A549 (cell line): ENCODE measurements around the gene MKRN1. TPM values are rescaled to one million over a fixed set of nuclear protein-coding genes. Genes with fewer than 3 reads are reported as not detected.

ENCODE experiments used
- ATAC-seq, 2 experiments: fragments of 200-7000 bp in 1 of 2; fragments of >200 bp in 1 of 2; cut with Nextera tagmentation in 1 of 2; cut with Tn5 transposase in 1 of 2; 3 replicates each; pipeline versions ENCODE4 v1.8.0 to v1.9.1; 2018 to 2020; ENCODE audit warnings: mild to moderate bottlenecking in 1 of 2, moderate library complexity in 1 of 2
- CTCF ChIA-PET: fragments of 300-600 bp; sonication (Branson Sonifier 250); formaldehyde crosslinking; extraction: SDS; loops from one replicate; lab custom pipeline; 2021; ENCODE audit warnings: antibody characterized with exemption, inconsistent platforms; lab: Yijun Ruan, JAX
- POLR2A ChIA-PET: fragments of 350-600 bp; formaldehyde crosslinking; extraction: SDS; loops from one replicate; lab custom pipeline; 2021; ENCODE audit warnings: antibody characterized with exemption, inconsistent platforms; lab: Yijun Ruan, JAX
- DNase-seq, 2 experiments: peaks; one replicate each; pipeline versions ENCODE4 v3.0.0 to v3.0.0-alpha.2; 2011 to 2016; ENCODE audit warnings: low read depth in 1 of 2, low spot score in 1 of 2
- FAIRE-seq: peaks from 2 replicates; lab custom pipeline; 2011; peaks lifted over from hg19 to GRCh38; lab: Jason Lieb, UNC
- H3K27ac ChIP-seq, 2 experiments: fragments of >200 bp; sonication (Bioruptor Twin); formaldehyde crosslinking; 3 replicates each; pipeline ENCODE4 v1.5.1; 2016 to 2017
- H3K4me1 ChIP-seq: fragments of >200 bp; sonication (Bioruptor Twin); formaldehyde crosslinking; 3 replicates; pipeline ENCODE4 v1.6.1; 2016
- H3K4me2 ChIP-seq: fragments of >200 bp; sonication (Bioruptor Twin); formaldehyde crosslinking; 3 replicates; pipeline ENCODE4 v1.6.1; 2016
- H3K4me3 ChIP-seq: fragments of >200 bp; sonication (Bioruptor Twin); formaldehyde crosslinking; 3 replicates; pipeline ENCODE4 v1.5.1; 2016
- H3K9me3 ChIP-seq: fragments of >200 bp; sonication (Bioruptor Twin); formaldehyde crosslinking; 3 replicates; pipeline ENCODE4 v1.6.1; 2016
- BHLHE40 ChIP-seq: IDR thresholded peaks from 2 replicates; pipeline ENCODE4 v1.6.1; 2012; ENCODE audit warnings: low read depth, low read length, inconsistent platforms
- CHD2 ChIP-seq: fragments of 150-350 bp; IDR thresholded peaks from 2 replicates; pipeline ENCODE4 v1.6.1; 2014; ENCODE audit warnings: low read length; ENCODE audit not compliant: partially characterized antibody
- CHD4 ChIP-seq: fragments of 200-600 bp; sonication (generic); IDR thresholded peaks from 2 replicates; pipeline ENCODE4 v1.6.1; 2016; ENCODE audit warnings: antibody characterized with exemption, mild to moderate bottlenecking, borderline replicate concordance
- FOXS1 ChIP-seq: fragments of 250-450 bp; sonication (Bioruptor Pico); IDR thresholded peaks from 2 replicates; pipeline ENCODE4 v1.5.0; 2020; ENCODE audit warnings: mild to moderate bottlenecking, moderate library complexity
- HOXA7 ChIP-seq: fragments of 250-450 bp; sonication (Bioruptor Pico); IDR thresholded peaks from 2 replicates; pipeline ENCODE4 v1.5.0; 2020; ENCODE audit warnings: mild to moderate bottlenecking, moderate library complexity
- JUNB ChIP-seq: fragments of >200 bp; sonication (Bioruptor Twin); formaldehyde crosslinking; IDR thresholded peaks from 2 replicates; pipeline ENCODE4 v1.6.1; 2016
- KDM1A ChIP-seq: fragments of 200-600 bp; sonication (generic); IDR thresholded peaks from 2 replicates; pipeline ENCODE4 v1.6.1; 2016; ENCODE audit warnings: low read depth, mild to moderate bottlenecking
- KDM5A ChIP-seq: fragments of 200-600 bp; sonication (generic); IDR thresholded peaks from 2 replicates; pipeline ENCODE4 v1.6.1; 2016; ENCODE audit warnings: antibody characterized with exemption, mild to moderate bottlenecking
- MAZ ChIP-seq: fragments of 150-350 bp; IDR thresholded peaks from 2 replicates; pipeline ENCODE4 v1.6.1; 2014; ENCODE audit warnings: antibody characterized with exemption, low read depth, low read length, borderline replicate concordance
- NPAS2 ChIP-seq: fragments of 250-450 bp; sonication (Bioruptor Pico); IDR thresholded peaks from 2 replicates; pipeline ENCODE4 v1.8.0; 2022; ENCODE audit warnings: mild to moderate bottlenecking, moderate library complexity, borderline replicate concordance
- NR3C1 ChIP-seq: fragments of >200 bp; sonication (Bioruptor Twin); formaldehyde crosslinking; IDR thresholded peaks from 3 replicates; pipeline ENCODE4 v1.6.1; 2017
- POLR2A ChIP-seq: IDR thresholded peaks from 2 replicates; pipeline ENCODE4 v1.6.1; 2012; ENCODE audit warnings: mild to moderate bottlenecking, low read length
- POLR2AphosphoS2 ChIP-seq: conservative IDR thresholded peaks from 2 replicates; pipeline ENCODE4 v1.6.1; 2012; ENCODE audit warnings: low read length, improper control_type of control experiment, inconsistent platforms
- RAD21 ChIP-seq, 2 experiments: fragments of >200 bp in 1 of 2; sonication (Bioruptor Twin) in 1 of 2; formaldehyde crosslinking in 1 of 2; IDR thresholded peaks in 1 of 2; conservative IDR thresholded peaks in 1 of 2; 2 replicates in 1 of 2; 3 replicates in 1 of 2; pipeline ENCODE4 v1.6.1; 2012 to 2018; ENCODE audit warnings: inconsistent platforms in 1 of 2
- RNF2 ChIP-seq: fragments of 200-600 bp; sonication (generic); IDR thresholded peaks from 2 replicates; pipeline ENCODE4 v1.6.1; 2016; ENCODE audit warnings: low read depth, mild to moderate bottlenecking, antibody characterized with exemption, moderate library complexity, borderline replicate concordance
- SREBF2 ChIP-seq: fragments of 450-650 bp; IDR thresholded peaks from 2 replicates; pipeline ENCODE4 v1.6.1; 2014; ENCODE audit warnings: mild to moderate bottlenecking, moderate library complexity
- TFCP2L1 ChIP-seq: fragments of 250-450 bp; sonication (Bioruptor Pico); IDR thresholded peaks from 2 replicates; pipeline ENCODE4 v1.5.0; 2021; ENCODE audit warnings: mild to moderate bottlenecking
- ZC3H11A ChIP-seq: fragments of 450-650 bp; IDR thresholded peaks from 2 replicates; pipeline ENCODE4 v1.6.1; 2014; ENCODE audit warnings: antibody characterized with exemption, mild to moderate bottlenecking
- ZSCAN20 ChIP-seq: fragments of 250-450 bp; sonication (Bioruptor Pico); IDR thresholded peaks from 2 replicates; pipeline ENCODE4 v1.8.0; 2022; ENCODE audit warnings: mild to moderate bottlenecking, moderate library complexity
- WGBS: methylation state at CpG from one replicate; pipeline ENCODE4 v1.1.6; 2017; ENCODE audit errors: missing lambda C conversion rate; 5-methylcytosine and 5-hydroxymethylcytosine counted together
- polyA plus RNA-seq, 4 experiments: library from polyadenylated mRNA; depleted of rRNA in 3 of 4; stranded (reverse); fragments of >200 nt; fragmentation: RNase III in 1 of 4; extraction: RNeasy Plus Mini Kit Qiagen cat#74134 plus additional on column Dnase treatment in 1 of 4; gene quantifications; 2 replicates in 3 of 4; 3 replicates in 1 of 4; pipeline ENCODE4 v1.2.3, GENCODE V29; 2011 to 2017
- TF ChIP-seq, protein P1 (sequence below): IDR thresholded peaks from 2 replicates; pipeline ENCODE4 v1.6.1; 2012
- TF ChIP-seq, protein P2 (sequence below): IDR thresholded peaks from 2 replicates; pipeline ENCODE4 v1.6.1; 2012; ENCODE audit warnings: low read depth, borderline replicate concordance
- TF ChIP-seq, protein P3 (sequence below): fragments of >200 bp; sonication (Bioruptor Twin); formaldehyde crosslinking; IDR thresholded peaks from 2 replicates; pipeline ENCODE4 v1.6.1; 2016
- TF ChIP-seq, protein P4 (sequence below): fragments of 200-600 bp; sonication (generic); IDR thresholded peaks from 2 replicates; pipeline ENCODE4 v1.6.1; 2016; ENCODE audit warnings: antibody characterized with exemption, mild to moderate bottlenecking, moderate library complexity

The MKRN1 gene
- polyA plus RNA-seq, 2 of the 4 experiments (the other 2 are of a cell fraction): 53.2 to 68.8 TPM

DNA sequence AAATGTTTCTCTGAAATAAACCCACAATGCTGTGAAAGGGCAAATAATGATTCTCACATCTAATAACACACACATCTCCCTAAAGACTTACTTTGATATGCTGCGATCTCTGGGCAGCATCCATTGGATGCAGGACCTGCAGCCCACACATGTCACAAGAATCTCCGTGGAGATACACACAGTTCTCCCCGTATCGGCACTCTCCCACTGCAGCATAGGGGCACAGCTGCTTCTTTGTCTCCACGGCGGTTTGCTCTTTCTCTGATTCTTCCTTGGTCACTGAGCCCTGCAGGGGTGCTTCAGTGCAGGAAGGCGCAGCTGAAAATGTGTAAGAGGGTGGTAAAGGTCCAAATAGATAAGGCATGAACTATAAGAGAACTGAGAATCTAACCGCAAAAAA is 20.4 kb downstream of the MKRN1 start (continued):
- no peak for TF ChIP-seq HOXA7
- no peak for TF ChIP-seq FOXS1 (CRISPR knock-in tag)

GRCh38 chr7:140458201-140458600 is 21.1 kb downstream of the MKRN1 start:
- Histone ChIP-seq H3K9me3 (no peaks in the 10 kb centered on the region), H3K4me3 (no peak overlapping the region), H3K27ac (no peak overlapping the region), H3K4me1 (no peaks in the 10 kb centered on the region), H3K4me2 (no peak overlapping the region)
- WGBS: 93% methylated on average over 3 of the region's 3 CpGs
- ChIA-PET POLR2A (no interaction called here), CTCF (interaction anchor here (1.6 kb wide), 1 partner anchor 17 kb away, joined by 4 read pairs; no protein-coding TSS in a partner anchor)
- ATAC-seq: no peak
- FAIRE-seq: no peak
- no peak for DNase-seq
- TF ChIP-seq, protein P1, sequence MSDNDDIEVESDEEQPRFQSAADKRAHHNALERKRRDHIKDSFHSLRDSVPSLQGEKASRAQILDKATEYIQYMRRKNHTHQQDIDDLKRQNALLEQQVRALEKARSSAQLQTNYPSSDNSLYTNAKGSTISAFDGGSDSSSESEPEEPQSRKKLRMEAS: no peak
- TF ChIP-seq MAZ (no peak), BHLHE40 (no peak), KDM5A (no peak), ZSCAN20 (CRISPR knock-in tag) (no peak), POLR2A (no peak), ZC3H11A (no peak), NR3C1 (no peak), JUNB (no peak), RNF2 (no peak), KDM1A (no peak), CHD2 (no peak), CHD4 (no peak)
- TF ChIP-seq, protein P2, sequence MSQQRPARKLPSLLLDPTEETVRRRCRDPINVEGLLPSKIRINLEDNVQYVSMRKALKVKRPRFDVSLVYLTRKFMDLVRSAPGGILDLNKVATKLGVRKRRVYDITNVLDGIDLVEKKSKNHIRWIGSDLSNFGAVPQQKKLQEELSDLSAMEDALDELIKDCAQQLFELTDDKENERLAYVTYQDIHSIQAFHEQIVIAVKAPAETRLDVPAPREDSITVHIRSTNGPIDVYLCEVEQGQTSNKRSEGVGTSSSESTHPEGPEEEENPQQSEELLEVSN: no peak
- TF ChIP-seq, protein P3, sequence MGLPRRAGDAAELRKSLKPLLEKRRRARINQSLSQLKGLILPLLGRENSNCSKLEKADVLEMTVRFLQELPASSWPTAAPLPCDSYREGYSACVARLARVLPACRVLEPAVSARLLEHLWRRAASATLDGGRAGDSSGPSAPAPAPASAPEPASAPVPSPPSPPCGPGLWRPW: no peak

DNA sequence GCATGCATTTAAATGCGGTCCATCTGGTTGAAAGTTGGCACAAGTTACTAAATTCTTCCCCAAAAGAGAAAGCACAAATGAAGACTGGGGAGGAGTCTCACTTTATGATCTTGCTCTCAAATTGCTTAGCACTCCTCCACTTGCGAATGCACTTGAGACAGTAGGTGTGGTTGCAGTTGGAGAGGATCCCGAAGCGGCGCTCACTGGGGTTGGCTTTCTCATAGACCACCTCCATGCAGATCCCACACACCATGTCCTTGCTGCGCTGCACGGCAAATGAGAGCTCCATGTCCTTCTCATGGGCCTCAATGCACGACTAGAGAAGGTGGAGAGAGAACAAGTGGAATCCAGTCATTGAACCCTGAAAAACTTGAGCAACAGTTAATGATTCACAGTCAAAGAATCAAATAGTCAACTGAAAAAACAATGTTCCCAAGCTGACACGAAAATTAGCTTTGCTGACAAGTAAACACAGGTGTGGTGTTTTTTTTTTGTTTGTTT is 22.7 kb downstream of the MKRN1 start:
- DNase-seq (no peak), ATAC-seq (no peak), FAIRE-seq (no peak)
- no peak overlapping the region for H3K4me3 ChIP-seq
- ChIA-PET POLR2A (no interaction called here), CTCF (interaction anchor here (0.6 to 1.1 kb wide), 2 partner anchors 98 to 963 kb away, joined by 3 to 4 read pairs; no protein-coding TSS in a partner anchor)
- no peaks in the 10 kb centered on the region for H3K4me1 ChIP-seq
- no peaks in the 10 kb centered on the region for H3K9me3 ChIP-seq
- TF ChIP-seq NPAS2: no peak
- TF ChIP-seq JUNB: no peak
- TF ChIP-seq SREBF2: no peak
- TF ChIP-seq, protein P1: no peak
- no peak for TF ChIP-seq POLR2AphosphoS2
- no peak for TF ChIP-seq TFCP2L1
- TF ChIP-seq, protein P4, sequence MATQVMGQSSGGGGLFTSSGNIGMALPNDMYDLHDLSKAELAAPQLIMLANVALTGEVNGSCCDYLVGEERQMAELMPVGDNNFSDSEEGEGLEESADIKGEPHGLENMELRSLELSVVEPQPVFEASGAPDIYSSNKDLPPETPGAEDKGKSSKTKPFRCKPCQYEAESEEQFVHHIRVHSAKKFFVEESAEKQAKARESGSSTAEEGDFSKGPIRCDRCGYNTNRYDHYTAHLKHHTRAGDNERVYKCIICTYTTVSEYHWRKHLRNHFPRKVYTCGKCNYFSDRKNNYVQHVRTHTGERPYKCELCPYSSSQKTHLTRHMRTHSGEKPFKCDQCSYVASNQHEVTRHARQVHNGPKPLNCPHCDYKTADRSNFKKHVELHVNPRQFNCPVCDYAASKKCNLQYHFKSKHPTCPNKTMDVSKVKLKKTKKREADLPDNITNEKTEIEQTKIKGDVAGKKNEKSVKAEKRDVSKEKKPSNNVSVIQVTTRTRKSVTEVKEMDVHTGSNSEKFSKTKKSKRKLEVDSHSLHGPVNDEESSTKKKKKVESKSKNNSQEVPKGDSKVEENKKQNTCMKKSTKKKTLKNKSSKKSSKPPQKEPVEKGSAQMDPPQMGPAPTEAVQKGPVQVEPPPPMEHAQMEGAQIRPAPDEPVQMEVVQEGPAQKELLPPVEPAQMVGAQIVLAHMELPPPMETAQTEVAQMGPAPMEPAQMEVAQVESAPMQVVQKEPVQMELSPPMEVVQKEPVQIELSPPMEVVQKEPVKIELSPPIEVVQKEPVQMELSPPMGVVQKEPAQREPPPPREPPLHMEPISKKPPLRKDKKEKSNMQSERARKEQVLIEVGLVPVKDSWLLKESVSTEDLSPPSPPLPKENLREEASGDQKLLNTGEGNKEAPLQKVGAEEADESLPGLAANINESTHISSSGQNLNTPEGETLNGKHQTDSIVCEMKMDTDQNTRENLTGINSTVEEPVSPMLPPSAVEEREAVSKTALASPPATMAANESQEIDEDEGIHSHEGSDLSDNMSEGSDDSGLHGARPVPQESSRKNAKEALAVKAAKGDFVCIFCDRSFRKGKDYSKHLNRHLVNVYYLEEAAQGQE: no peak
- no peak for TF ChIP-seq RAD21 (conservative IDR thresholded peaks at IDR 0.05 in 1 of 2, IDR thresholded peaks at IDR 0.05 in 1 of 2)
- H3K27ac ChIP-seq: no peak overlapping the region
- no peak overlapping the region for H3K4me2 ChIP-seq
- WGBS: 87% methylated on average over 9 of the region's 9 CpGs
